ENCODE data around the gene CBLB.

GRCh38 chr3:105679951-105680350 lies 188.9 kb downstream of the CBLB start:
- no peak for TF ChIP-seq CTCF (conservative IDR thresholded peaks at IDR 0.05; ENCODE audit: low read depth, low read length)
- TF ChIP-seq RAD21 (IDR thresholded peaks at IDR 0.05; ENCODE audit: low read length), result no peak
- no peak for TF ChIP-seq USF2 (IDR thresholded peaks at IDR 0.05; ENCODE audit: low read depth, low read length)
- no peak for TF ChIP-seq ELK1 (IDR thresholded peaks at IDR 0.05; ENCODE audit: borderline replicate concordance, low read depth, low read length)
- TF ChIP-seq MXI1 (IDR thresholded peaks at IDR 0.05; ENCODE audit: borderline replicate concordance, low read depth, low read length), result no peak
- no peak for TF ChIP-seq MAZ (IDR thresholded peaks at IDR 0.05; ENCODE audit: borderline replicate concordance, low read depth, low read length)
- no peak for TF ChIP-seq POLR2A (IDR thresholded peaks at IDR 0.05; ENCODE audit: low read depth, low read length)
- TF ChIP-seq MAFK (IDR thresholded peaks at IDR 0.05; ENCODE audit: low read depth, low read length), result no peak
- no peak for TF ChIP-seq RCOR1 (IDR thresholded peaks at IDR 0.05; ENCODE audit: insufficient replicate concordance, low read length)
- no peak for TF ChIP-seq CEBPB (IDR thresholded peaks at IDR 0.05; ENCODE audit: low read depth, low read length)
